ENCODE results near the gene FASTKD3. TPM values are rescaled to one million over a fixed set of nuclear protein-coding genes. Genes with fewer than 3 reads are reported as not detected.

Gene FASTKD3
- total and polyA plus RNA-seq, 2 experiments from 2014 or later, result 14.7 to 22.4 TPM

DNA sequence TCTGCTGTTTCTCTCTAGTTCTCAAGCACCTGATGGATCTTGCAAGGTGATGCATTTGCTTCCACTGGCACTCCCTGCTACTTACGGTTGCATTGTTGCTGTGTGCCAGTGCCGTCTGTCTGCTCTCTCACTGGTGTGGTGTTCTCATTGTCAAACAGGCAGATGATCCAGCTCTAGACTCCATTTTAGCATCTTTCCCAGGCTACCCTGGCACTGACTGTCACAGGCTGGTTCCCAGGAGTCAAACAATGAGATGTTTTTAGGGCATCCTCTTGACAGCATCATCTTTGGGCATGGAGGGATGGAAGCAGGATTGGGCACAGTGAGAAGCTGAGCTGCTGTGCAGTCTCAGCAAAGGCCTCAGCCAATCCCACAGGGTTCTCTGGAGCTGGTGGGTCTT, 13.0 kb upstream of the FASTKD3 start:
- no peak overlapping the region for H2AFZ ChIP-seq
- no peaks in the 10 kb centered on the region for H3K27me3 ChIP-seq
- no peak overlapping the region for H3K27ac ChIP-seq
- TF ChIP-seq EZH2phosphoT487 (IDR thresholded peaks at IDR 0.05; ENCODE audit: low read depth, severe bottlenecking, unreplicated experiment) (no peak), EZH2 (IDR thresholded peaks at IDR 0.05; ENCODE audit: borderline replicate concordance) (no peak)
- TF ChIP-seq, protein P1, sequence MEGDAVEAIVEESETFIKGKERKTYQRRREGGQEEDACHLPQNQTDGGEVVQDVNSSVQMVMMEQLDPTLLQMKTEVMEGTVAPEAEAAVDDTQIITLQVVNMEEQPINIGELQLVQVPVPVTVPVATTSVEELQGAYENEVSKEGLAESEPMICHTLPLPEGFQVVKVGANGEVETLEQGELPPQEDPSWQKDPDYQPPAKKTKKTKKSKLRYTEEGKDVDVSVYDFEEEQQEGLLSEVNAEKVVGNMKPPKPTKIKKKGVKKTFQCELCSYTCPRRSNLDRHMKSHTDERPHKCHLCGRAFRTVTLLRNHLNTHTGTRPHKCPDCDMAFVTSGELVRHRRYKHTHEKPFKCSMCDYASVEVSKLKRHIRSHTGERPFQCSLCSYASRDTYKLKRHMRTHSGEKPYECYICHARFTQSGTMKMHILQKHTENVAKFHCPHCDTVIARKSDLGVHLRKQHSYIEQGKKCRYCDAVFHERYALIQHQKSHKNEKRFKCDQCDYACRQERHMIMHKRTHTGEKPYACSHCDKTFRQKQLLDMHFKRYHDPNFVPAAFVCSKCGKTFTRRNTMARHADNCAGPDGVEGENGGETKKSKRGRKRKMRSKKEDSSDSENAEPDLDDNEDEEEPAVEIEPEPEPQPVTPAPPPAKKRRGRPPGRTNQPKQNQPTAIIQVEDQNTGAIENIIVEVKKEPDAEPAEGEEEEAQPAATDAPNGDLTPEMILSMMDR (IDR thresholded peaks at IDR 0.05; ENCODE audit: poor library complexity), result no peak
- 100% methylated on average over 2 of the region's 2 CpGs for WGBS (ENCODE audit: low lambda C conversion rate, missing lambda C conversion rate)
- H3K9me2 ChIP-seq (replicated peaks; ENCODE audit: insufficient read depth), result no peaks in the 10 kb centered on the region
- H3K4me1 ChIP-seq (ENCODE audit: insufficient read depth), result peaks cover 16% of the 10 kb centered on the region
- H3K79me2 ChIP-seq, result peaks cover 26% of the 10 kb centered on the region
- no peaks in the 10 kb centered on the region for H3K36me3 ChIP-seq (replicated peaks; ENCODE audit: insufficient read depth, low read depth)
- no peaks in the 10 kb centered on the region for H3K9me3 ChIP-seq (ENCODE audit: low read depth)
- DNase-seq (ENCODE audit: low spot score), result no peak
- H3K4me3 ChIP-seq, result no peak overlapping the region
- no peaks in the 10 kb centered on the region for H4K20me1 ChIP-seq (ENCODE audit: insufficient read depth, poor library complexity, severe bottlenecking)
- no peak overlapping the region for H3K4me2 ChIP-seq

DNA sequence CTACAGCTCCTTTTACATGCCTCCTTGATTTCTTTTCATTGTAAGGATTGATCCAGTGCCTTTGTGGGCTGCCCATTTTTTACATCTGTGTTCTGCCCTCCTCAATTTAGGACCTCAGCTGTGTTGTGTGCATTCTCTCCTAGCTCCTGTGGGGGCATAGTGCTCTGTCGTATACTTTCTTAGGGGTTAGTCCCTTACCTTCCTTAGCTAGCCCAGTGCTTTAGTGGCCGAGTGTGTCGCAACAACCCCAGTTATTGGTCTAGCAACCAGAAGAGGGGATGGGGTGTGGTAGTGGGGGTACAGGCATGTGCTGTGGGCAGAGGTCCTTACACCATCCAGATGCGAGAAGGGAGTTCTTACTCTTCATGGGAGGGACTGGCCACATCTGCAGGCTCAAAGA, 12.3 kb upstream of the FASTKD3 start:
- Histone ChIP-seq H3K4me2 (no peak overlapping the region), H3K9me2 (replicated peaks; ENCODE audit: insufficient read depth) (no peaks in the 10 kb centered on the region), H2AFZ (no peak overlapping the region), H3K27me3 (no peaks in the 10 kb centered on the region), H3K79me2 (peaks cover 30% of the 10 kb centered on the region), H3K9me3 (ENCODE audit: low read depth) (no peaks in the 10 kb centered on the region), H3K27ac (no peak overlapping the region), H4K20me1 (ENCODE audit: insufficient read depth, poor library complexity, severe bottlenecking) (no peaks in the 10 kb centered on the region), H3K36me3 (replicated peaks; ENCODE audit: insufficient read depth, low read depth) (no peaks in the 10 kb centered on the region), H3K4me3 (no peak overlapping the region), H3K4me1 (ENCODE audit: insufficient read depth) (peaks cover 16% of the 10 kb centered on the region)
- WGBS (ENCODE audit: low lambda C conversion rate, missing lambda C conversion rate), result 93% methylated on average over 4 of the region's 4 CpGs
- no peak for DNase-seq (ENCODE audit: low spot score)
- TF ChIP-seq EZH2 (IDR thresholded peaks at IDR 0.05; ENCODE audit: borderline replicate concordance), result no peak
- TF ChIP-seq EZH2phosphoT487 (IDR thresholded peaks at IDR 0.05; ENCODE audit: low read depth, severe bottlenecking, unreplicated experiment), result no peak
- TF ChIP-seq, protein P1 (IDR thresholded peaks at IDR 0.05; ENCODE audit: poor library complexity), result no peak

DNA sequence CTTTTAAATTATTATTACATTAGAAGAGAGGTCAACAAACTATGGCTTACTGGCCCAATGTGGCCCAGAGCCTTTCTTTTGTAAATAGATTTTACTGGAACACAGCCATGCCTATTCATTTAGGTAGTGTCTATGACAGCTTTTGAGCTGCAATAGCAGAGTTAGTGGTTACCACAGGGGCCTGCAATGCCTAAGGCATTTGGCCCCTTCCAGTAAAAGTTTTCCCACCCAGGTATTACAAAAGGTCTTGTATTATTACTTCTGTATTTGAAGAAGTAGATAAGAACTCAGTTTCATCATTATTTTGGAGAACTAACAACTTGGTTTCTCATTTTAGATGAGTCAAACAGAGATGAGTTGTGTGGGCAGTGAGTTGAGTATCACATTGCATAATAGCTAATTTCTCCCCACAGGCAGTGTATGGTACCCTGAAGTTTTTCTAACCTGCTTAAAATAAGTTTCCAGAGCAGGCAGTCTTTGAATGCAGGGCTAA, 9.6 kb upstream of the FASTKD3 start:
- Histone ChIP-seq H3K4me3 (no peak overlapping the region), H3K9me2 (replicated peaks; ENCODE audit: insufficient read depth) (no peaks in the 10 kb centered on the region), H2AFZ (no peak overlapping the region), H3K27me3 (no peaks in the 10 kb centered on the region), H3K27ac (peak overlapping the region; percentile 26), H3K4me2 (peak overlapping the region; percentile 45), H3K9me3 (ENCODE audit: low read depth) (no peaks in the 10 kb centered on the region), H3K79me2 (peaks cover 48% of the 10 kb centered on the region), H3K36me3 (replicated peaks; ENCODE audit: insufficient read depth, low read depth) (peaks cover 3% of the 10 kb centered on the region), H3K4me1 (ENCODE audit: insufficient read depth) (peaks cover 16% of the 10 kb centered on the region), H4K20me1 (ENCODE audit: insufficient read depth, poor library complexity, severe bottlenecking) (no peaks in the 10 kb centered on the region)
- no peak for DNase-seq (ENCODE audit: low spot score)
- TF ChIP-seq, protein P1 (IDR thresholded peaks at IDR 0.05; ENCODE audit: poor library complexity), result no peak
- TF ChIP-seq EZH2phosphoT487 (IDR thresholded peaks at IDR 0.05; ENCODE audit: low read depth, severe bottlenecking, unreplicated experiment) (no peak), EZH2 (IDR thresholded peaks at IDR 0.05; ENCODE audit: borderline replicate concordance) (no peak)

DNA sequence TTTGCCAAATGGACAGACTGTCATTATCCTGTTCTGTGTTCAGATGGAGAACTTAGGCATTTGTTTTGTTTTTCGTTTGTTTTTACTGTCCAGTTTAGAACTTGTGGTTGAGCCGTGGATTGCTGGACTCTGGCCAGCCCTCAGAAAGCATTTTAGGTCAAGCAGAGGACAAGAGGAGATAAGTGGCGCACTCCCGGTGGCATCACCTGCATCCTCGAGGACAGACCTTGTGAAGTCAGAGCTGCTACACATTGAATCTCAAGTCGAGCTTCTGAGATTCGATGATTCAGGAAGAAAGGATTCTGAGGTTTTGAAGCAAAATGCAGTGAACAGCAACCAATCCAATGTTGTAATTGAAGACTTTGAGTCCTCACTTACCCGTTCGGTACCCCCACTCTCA, 9.0 kb upstream of the FASTKD3 start:
- DNase-seq (ENCODE audit: low spot score), result no peak
- WGBS (ENCODE audit: low lambda C conversion rate, missing lambda C conversion rate), result 80% methylated on average over 9 of the region's 9 CpGs
- H3K27me3 ChIP-seq, result no peaks in the 10 kb centered on the region
- no peaks in the 10 kb centered on the region for H3K9me3 ChIP-seq (ENCODE audit: low read depth)
- no peaks in the 10 kb centered on the region for H4K20me1 ChIP-seq (ENCODE audit: insufficient read depth, poor library complexity, severe bottlenecking)
- peaks cover 16% of the 10 kb centered on the region for H3K4me1 ChIP-seq (ENCODE audit: insufficient read depth)
- no peak overlapping the region for H3K4me3 ChIP-seq
- no peak overlapping the region for H3K4me2 ChIP-seq
- H3K9me2 ChIP-seq (replicated peaks; ENCODE audit: insufficient read depth), result no peaks in the 10 kb centered on the region
- no peak for TF ChIP-seq EZH2 (IDR thresholded peaks at IDR 0.05; ENCODE audit: borderline replicate concordance)
- TF ChIP-seq, protein P1 (IDR thresholded peaks at IDR 0.05; ENCODE audit: poor library complexity), result no peak
- TF ChIP-seq EZH2phosphoT487 (IDR thresholded peaks at IDR 0.05; ENCODE audit: low read depth, severe bottlenecking, unreplicated experiment), result no peak
- peaks cover 3% of the 10 kb centered on the region for H3K36me3 ChIP-seq (replicated peaks; ENCODE audit: insufficient read depth, low read depth)
- peak overlapping the region; percentile 26 for H3K27ac ChIP-seq
- H3K79me2 ChIP-seq, result peaks cover 53% of the 10 kb centered on the region
- H2AFZ ChIP-seq, result no peak overlapping the region
